ENCODE results near the gene BGLAP. TPM values are rescaled to one million over a fixed set of nuclear protein-coding genes. Genes with fewer than 3 reads are reported as not detected.

The BGLAP gene
- total RNA-seq, 1 donor from 2014 or later: 5.8 TPM

GRCh38 chr1:156289857-156290256, 47.9 kb downstream of the BGLAP start:
- Mint-ChIP-seq H3K36me3 (ENCODE audit: insufficient read depth) (peaks cover 1% of the 10 kb centered on the region), H3K27me3 (no peaks in the 10 kb centered on the region), H3K27ac (no peak overlapping the region), H3K4me3 (ENCODE audit: low read depth) (no peak overlapping the region), H3K9me3 (ENCODE audit: low read depth) (no peaks in the 10 kb centered on the region), H3K4me1 (ENCODE audit: low read depth) (peaks cover 16% of the 10 kb centered on the region)
- DNase-seq (ENCODE audit: low spot score, unreplicated experiment): no peak
- TF ChIP-seq CTCF (IDR thresholded peaks at IDR 0.05; ENCODE audit: unreplicated experiment): no peak

GRCh38 chr1:156291226-156292061, 49.5 kb downstream of the BGLAP start:
- Mint-ChIP-seq H3K27ac (peak overlapping the region; percentile 96), H3K4me3 (ENCODE audit: low read depth) (peak overlapping the region; percentile 76), H3K27me3 (no peaks in the 10 kb centered on the region), H3K4me1 (ENCODE audit: low read depth) (peaks cover 19% of the 10 kb centered on the region), H3K36me3 (ENCODE audit: insufficient read depth) (peaks cover 1% of the 10 kb centered on the region), H3K9me3 (ENCODE audit: low read depth) (no peaks in the 10 kb centered on the region)
- peak; percentile 81 for DNase-seq (ENCODE audit: low spot score, unreplicated experiment)
- TF ChIP-seq CTCF (IDR thresholded peaks at IDR 0.05; ENCODE audit: unreplicated experiment): no peak

Other genes starting within 250 kb of the BGLAP start
- 299 and 301 TPM in 2 replicates for gene SSR2, start 221.2 kb upstream of the BGLAP start, total RNA-seq
- 94.2 and 97.8 TPM in 2 replicates for gene UBQLN4, start 188.4 kb upstream of the BGLAP start, total RNA-seq
- 61.0 and 63.0 TPM in 2 replicates for gene LAMTOR2, start 187.4 kb upstream of the BGLAP start, total RNA-seq
- gene RAB25, start 181.0 kb upstream of the BGLAP start, total RNA-seq: 93.8 and 99.1 TPM in 2 replicates
- gene MEX3A, start 159.7 kb upstream of the BGLAP start, total RNA-seq: 112 and 113 TPM in 2 replicates
- gene LMNA, start 127.5 kb upstream of the BGLAP start, total RNA-seq: 83.5 and 92.7 TPM in 2 replicates
- gene SEMA4A, start 88.6 kb upstream of the BGLAP start, total RNA-seq: 2.1 and 3.7 TPM in 2 replicates
- 14.3 and 20.4 TPM in 2 replicates for gene SLC25A44, start 48.1 kb upstream of the BGLAP start, total RNA-seq
- gene PMF1, start 29.2 kb upstream of the BGLAP start, total RNA-seq: 77.7 and 80.9 TPM in 2 replicates
- gene PAQR6, start 5.9 kb downstream of the BGLAP start, total RNA-seq: 21.5 and 22.3 TPM in 2 replicates
- gene SMG5, start 40.6 kb downstream of the BGLAP start, total RNA-seq: 114 TPM in 2 replicates
- 5.1 and 5.9 TPM in 2 replicates for gene TMEM79, start 42.1 kb downstream of the BGLAP start, total RNA-seq
- 57.1 and 59.3 TPM in 2 replicates for gene GLMP, start 53.5 kb downstream of the BGLAP start, total RNA-seq
- 0.46 TPM in 1 of 2 replicates, not detected in the other for gene VHLL, start 57.1 kb downstream of the BGLAP start, total RNA-seq
- 260 and 270 TPM in 2 replicates for gene CCT3, start 96.1 kb downstream of the BGLAP start, total RNA-seq
- 0.65 and 0.95 TPM in 2 replicates for gene TSACC, start 96.3 kb downstream of the BGLAP start, total RNA-seq
- 0.36 and 0.71 TPM in 2 replicates for gene RHBG, start 127.0 kb downstream of the BGLAP start, total RNA-seq